Measurements from ENCODE around the gene LAMA1.

The LAMA1 gene

GRCh38 chr18:7089369-7089768 is 28.2 kb downstream of the LAMA1 start:
- Histone ChIP-seq H3K4me3 (ENCODE audit: insufficient read depth in 1 of 2, low read depth in 1 of 2, low read length in 2 of 2) (no peak overlapping the region), H2BK12ac (ENCODE audit: low read length in 2 of 2) (no peak overlapping the region), H2BK15ac (ENCODE audit: low read depth, poor library complexity, severe bottlenecking) (no peak overlapping the region), H4K8ac (ENCODE audit: low read length) (no peak overlapping the region), H2BK120ac (ENCODE audit: low read depth, low read length) (no peak overlapping the region), H3K4me1 (ENCODE audit: control insufficient read depth, insufficient read depth, low read depth, low read length) (peaks cover 5% of the 10 kb centered on the region), H2AFZ (ENCODE audit: low read depth, low read length) (no peak overlapping the region), H3K4me2 (ENCODE audit: low read length, poor library complexity, severe bottlenecking) (no peak overlapping the region), H3K9ac (ENCODE audit: low read length) (no peak overlapping the region), H3K23ac (ENCODE audit: low read length in 2 of 2) (no peak overlapping the region), H3K18ac (ENCODE audit: low read depth in 1 of 2, low read length in 2 of 2) (no peak overlapping the region), H3K36me3 (ENCODE audit: control insufficient read depth in 1 of 2, insufficient read depth in 2 of 2, low read depth in 1 of 2, low read length in 2 of 2) (no peaks in the 10 kb centered on the region), H3K4ac (ENCODE audit: low read depth in 1 of 2, low read length in 2 of 2) (no peak overlapping the region), H2BK5ac (ENCODE audit: low read depth, low read length, poor library complexity, severe bottlenecking) (no peak overlapping the region), H3K9me3 (ENCODE audit: control insufficient read depth, low read length) (no peaks in the 10 kb centered on the region), H3K79me1 (replicated peaks; ENCODE audit: low read length, poor library complexity, severe bottlenecking) (no peaks in the 10 kb centered on the region), H2AK5ac (ENCODE audit: low read length, severe bottlenecking) (no peak overlapping the region), H4K91ac (ENCODE audit: low read length) (no peak overlapping the region), H3K27me3 (ENCODE audit: control insufficient read depth in 1 of 2, insufficient read depth in 1 of 2, low read length in 2 of 2) (no peaks in the 10 kb centered on the region), H3K27ac (ENCODE audit: low read length, poor library complexity, severe bottlenecking) (no peak overlapping the region), H3K14ac (ENCODE audit: low read length in 2 of 2) (no peak overlapping the region)
- DNase-seq: no peak
- WGBS: 70% methylated on average over 8 of the region's 8 CpGs

- Histone ChIP-seq H3K4me2 (ENCODE audit: low read length, poor library complexity, severe bottlenecking) (no peak overlapping the region), H3K14ac (ENCODE audit: low read length in 2 of 2) (no peak overlapping the region), H2BK12ac (ENCODE audit: low read length in 2 of 2) (no peak overlapping the region), H3K36me3 (ENCODE audit: control insufficient read depth in 1 of 2, insufficient read depth in 2 of 2, low read depth in 1 of 2, low read length in 2 of 2) (peaks cover 0 to 5% of the 10 kb centered on the region in 2 experiments), H2AK5ac (ENCODE audit: low read length, severe bottlenecking) (no peak overlapping the region), H2BK15ac (ENCODE audit: low read depth, poor library complexity, severe bottlenecking) (no peak overlapping the region), H3K79me1 (replicated peaks; ENCODE audit: low read length, poor library complexity, severe bottlenecking) (no peaks in the 10 kb centered on the region), H3K9me3 (ENCODE audit: control insufficient read depth, low read length) (no peaks in the 10 kb centered on the region), H2AFZ (ENCODE audit: low read depth, low read length) (no peak overlapping the region), H4K91ac (ENCODE audit: low read length) (no peak overlapping the region), H3K27ac (ENCODE audit: low read length, poor library complexity, severe bottlenecking) (peak overlapping the region; percentile 89), H4K8ac (ENCODE audit: low read length) (no peak overlapping the region), H2BK5ac (ENCODE audit: low read depth, low read length, poor library complexity, severe bottlenecking) (no peak overlapping the region), H3K23ac (ENCODE audit: low read length in 2 of 2) (no peak overlapping the region), H3K9ac (ENCODE audit: low read length) (peak overlapping the region; percentile 81), H3K27me3 (ENCODE audit: control insufficient read depth in 1 of 2, insufficient read depth in 1 of 2, low read length in 2 of 2) (no peaks in the 10 kb centered on the region), H2BK120ac (ENCODE audit: low read depth, low read length) (no peak overlapping the region), H3K4ac (ENCODE audit: low read depth in 1 of 2, low read length in 2 of 2) (no peak overlapping the region), H3K4me3 (ENCODE audit: insufficient read depth in 1 of 2, low read depth in 1 of 2, low read length in 2 of 2) (no peak overlapping the region), H3K4me1 (ENCODE audit: control insufficient read depth, insufficient read depth, low read depth, low read length) (peaks cover 2% of the 10 kb centered on the region), H3K18ac (ENCODE audit: low read depth in 1 of 2, low read length in 2 of 2) (no peak overlapping the region)
- peak; percentile 37 for DNase-seq
- WGBS: 77% methylated on average over 3 of the region's 6 CpGs
These were observed 33.2 kb downstream of the LAMA1 start for GRCh38 chr18:7084080-7085065.

- no peak overlapping the region for H2BK120ac ChIP-seq (ENCODE audit: low read depth, low read length)
- 97% methylated on average over 1 of the region's 2 CpGs for WGBS
These were observed 34.9 kb downstream of the LAMA1 start for GRCh38 chr18:7082671-7083070.

GRCh38 chr18:7079231-7079630 is 38.4 kb downstream of the LAMA1 start:
- Histone ChIP-seq H3K27ac (ENCODE audit: low read length, poor library complexity, severe bottlenecking) (no peak overlapping the region), H3K4me1 (ENCODE audit: control insufficient read depth, insufficient read depth, low read depth, low read length) (no peaks in the 10 kb centered on the region), H2BK5ac (ENCODE audit: low read depth, low read length, poor library complexity, severe bottlenecking) (no peak overlapping the region), H3K27me3 (ENCODE audit: control insufficient read depth in 1 of 2, insufficient read depth in 1 of 2, low read length in 2 of 2) (no peaks in the 10 kb centered on the region), H3K14ac (ENCODE audit: low read length in 2 of 2) (no peak overlapping the region), H2AK5ac (ENCODE audit: low read length, severe bottlenecking) (no peak overlapping the region), H3K9me3 (ENCODE audit: control insufficient read depth, low read length) (no peaks in the 10 kb centered on the region), H3K18ac (ENCODE audit: low read depth in 1 of 2, low read length in 2 of 2) (no peak overlapping the region), H3K4ac (ENCODE audit: low read depth in 1 of 2, low read length in 2 of 2) (no peak overlapping the region), H2BK15ac (ENCODE audit: low read depth, poor library complexity, severe bottlenecking) (no peak overlapping the region), H2AFZ (ENCODE audit: low read depth, low read length) (no peak overlapping the region), H4K91ac (ENCODE audit: low read length) (no peak overlapping the region), H3K4me2 (ENCODE audit: low read length, poor library complexity, severe bottlenecking) (no peak overlapping the region), H3K23ac (ENCODE audit: low read length in 2 of 2) (no peak overlapping the region), H2BK12ac (ENCODE audit: low read length in 2 of 2) (no peak overlapping the region), H3K36me3 (ENCODE audit: control insufficient read depth in 1 of 2, insufficient read depth in 2 of 2, low read depth in 1 of 2, low read length in 2 of 2) (peaks cover 0 to 11% of the 10 kb centered on the region in 2 experiments), H3K79me1 (replicated peaks; ENCODE audit: low read length, poor library complexity, severe bottlenecking) (no peaks in the 10 kb centered on the region), H3K4me3 (ENCODE audit: insufficient read depth in 1 of 2, low read depth in 1 of 2, low read length in 2 of 2) (no peak overlapping the region), H3K9ac (ENCODE audit: low read length) (no peak overlapping the region), H2BK120ac (ENCODE audit: low read depth, low read length) (no peak overlapping the region), H4K8ac (ENCODE audit: low read length) (no peak overlapping the region)
- DNase-seq: no peak
- WGBS: 86% methylated on average over 1 of the region's 1 CpG

More at GRCh38 chr18:7082671-7083070, 34.9 kb downstream of the LAMA1 start:
- H3K4ac ChIP-seq (ENCODE audit: low read depth in 1 of 2, low read length in 2 of 2): no peak overlapping the region
- H3K27me3 ChIP-seq (ENCODE audit: control insufficient read depth in 1 of 2, insufficient read depth in 1 of 2, low read length in 2 of 2): no peaks in the 10 kb centered on the region
- H3K36me3 ChIP-seq (ENCODE audit: control insufficient read depth in 1 of 2, insufficient read depth in 2 of 2, low read depth in 1 of 2, low read length in 2 of 2): peaks cover 0 to 7% of the 10 kb centered on the region in 2 experiments
- H2AFZ ChIP-seq (ENCODE audit: low read depth, low read length): no peak overlapping the region
- no peak overlapping the region for H4K91ac ChIP-seq (ENCODE audit: low read length)
- peak overlapping the region; percentile 29 for H2AK5ac ChIP-seq (ENCODE audit: low read length, severe bottlenecking)
- no peak overlapping the region for H2BK5ac ChIP-seq (ENCODE audit: low read depth, low read length, poor library complexity, severe bottlenecking)
- no peak for DNase-seq
- no peak overlapping the region for H3K4me2 ChIP-seq (ENCODE audit: low read length, poor library complexity, severe bottlenecking)
- no peaks in the 10 kb centered on the region for H3K9me3 ChIP-seq (ENCODE audit: control insufficient read depth, low read length)
- H3K27ac ChIP-seq (ENCODE audit: low read length, poor library complexity, severe bottlenecking): no peak overlapping the region
- no peak overlapping the region for H2BK12ac ChIP-seq (ENCODE audit: low read length in 2 of 2)
- no peak overlapping the region for H3K18ac ChIP-seq (ENCODE audit: low read depth in 1 of 2, low read length in 2 of 2)
- peaks cover 2% of the 10 kb centered on the region for H3K4me1 ChIP-seq (ENCODE audit: control insufficient read depth, insufficient read depth, low read depth, low read length)
- H3K9ac ChIP-seq (ENCODE audit: low read length): no peak overlapping the region
- no peak overlapping the region for H3K14ac ChIP-seq (ENCODE audit: low read length in 2 of 2)
- H3K4me3 ChIP-seq (ENCODE audit: insufficient read depth in 1 of 2, low read depth in 1 of 2, low read length in 2 of 2): no peak overlapping the region
- H2BK15ac ChIP-seq (ENCODE audit: low read depth, poor library complexity, severe bottlenecking): no peak overlapping the region
- H3K23ac ChIP-seq (ENCODE audit: low read length in 2 of 2): no peak overlapping the region
- no peak overlapping the region for H4K8ac ChIP-seq (ENCODE audit: low read length)
- no peaks in the 10 kb centered on the region for H3K79me1 ChIP-seq (replicated peaks; ENCODE audit: low read length, poor library complexity, severe bottlenecking)

Data from mesenchymal stem cell (in vitro differentiated cells and primary cell).